LNCAP (cell line): Measurements from ENCODE around the gene ALG14.

Experiments
- TF ChIP-seq, protein P1 (sequence below): fragments of 450-650 bp; IDR thresholded peaks from 2 replicates; pipeline ENCODE4 v1.5.1; 2017; ENCODE audit warnings: mild to moderate bottlenecking

Gene ALG14

DNA sequence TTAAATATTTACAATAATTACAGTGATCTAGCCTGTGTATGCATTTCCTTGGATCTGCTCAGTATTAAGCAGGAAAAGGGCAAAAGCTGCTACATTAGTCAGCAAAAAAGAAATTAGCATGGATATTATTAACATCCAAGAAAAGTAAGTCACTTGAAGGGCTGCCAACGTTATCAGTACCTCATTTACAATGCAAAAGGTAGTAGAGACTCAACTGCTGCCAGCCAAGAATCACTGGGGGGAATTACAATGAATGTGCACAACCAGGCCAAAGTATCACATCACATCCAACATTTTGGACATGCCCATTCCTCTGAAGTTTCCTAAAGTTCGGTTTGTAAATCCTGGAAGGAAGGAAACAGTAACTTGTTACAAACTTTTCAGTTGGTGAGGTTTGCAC lies 147.7 kb downstream of the ALG14 start:
- TF ChIP-seq, protein P1, sequence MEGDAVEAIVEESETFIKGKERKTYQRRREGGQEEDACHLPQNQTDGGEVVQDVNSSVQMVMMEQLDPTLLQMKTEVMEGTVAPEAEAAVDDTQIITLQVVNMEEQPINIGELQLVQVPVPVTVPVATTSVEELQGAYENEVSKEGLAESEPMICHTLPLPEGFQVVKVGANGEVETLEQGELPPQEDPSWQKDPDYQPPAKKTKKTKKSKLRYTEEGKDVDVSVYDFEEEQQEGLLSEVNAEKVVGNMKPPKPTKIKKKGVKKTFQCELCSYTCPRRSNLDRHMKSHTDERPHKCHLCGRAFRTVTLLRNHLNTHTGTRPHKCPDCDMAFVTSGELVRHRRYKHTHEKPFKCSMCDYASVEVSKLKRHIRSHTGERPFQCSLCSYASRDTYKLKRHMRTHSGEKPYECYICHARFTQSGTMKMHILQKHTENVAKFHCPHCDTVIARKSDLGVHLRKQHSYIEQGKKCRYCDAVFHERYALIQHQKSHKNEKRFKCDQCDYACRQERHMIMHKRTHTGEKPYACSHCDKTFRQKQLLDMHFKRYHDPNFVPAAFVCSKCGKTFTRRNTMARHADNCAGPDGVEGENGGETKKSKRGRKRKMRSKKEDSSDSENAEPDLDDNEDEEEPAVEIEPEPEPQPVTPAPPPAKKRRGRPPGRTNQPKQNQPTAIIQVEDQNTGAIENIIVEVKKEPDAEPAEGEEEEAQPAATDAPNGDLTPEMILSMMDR: no peak
